HL-60 (cell line): ENCODE data around the gene LRRC42.

Experiments used
- GABPA ChIP-seq: IDR thresholded peaks from 2 replicates; pipeline ENCODE4 v1.6.1; 2012; ENCODE audit warnings: low read depth
- TF ChIP-seq, protein P1 (sequence below): IDR thresholded peaks from one replicate; pipeline ENCODE4 v1.5.1; 2011; ENCODE audit warnings: low read length, control low read depth, inconsistent platforms; ENCODE audit not compliant: insufficient read depth

DNA sequence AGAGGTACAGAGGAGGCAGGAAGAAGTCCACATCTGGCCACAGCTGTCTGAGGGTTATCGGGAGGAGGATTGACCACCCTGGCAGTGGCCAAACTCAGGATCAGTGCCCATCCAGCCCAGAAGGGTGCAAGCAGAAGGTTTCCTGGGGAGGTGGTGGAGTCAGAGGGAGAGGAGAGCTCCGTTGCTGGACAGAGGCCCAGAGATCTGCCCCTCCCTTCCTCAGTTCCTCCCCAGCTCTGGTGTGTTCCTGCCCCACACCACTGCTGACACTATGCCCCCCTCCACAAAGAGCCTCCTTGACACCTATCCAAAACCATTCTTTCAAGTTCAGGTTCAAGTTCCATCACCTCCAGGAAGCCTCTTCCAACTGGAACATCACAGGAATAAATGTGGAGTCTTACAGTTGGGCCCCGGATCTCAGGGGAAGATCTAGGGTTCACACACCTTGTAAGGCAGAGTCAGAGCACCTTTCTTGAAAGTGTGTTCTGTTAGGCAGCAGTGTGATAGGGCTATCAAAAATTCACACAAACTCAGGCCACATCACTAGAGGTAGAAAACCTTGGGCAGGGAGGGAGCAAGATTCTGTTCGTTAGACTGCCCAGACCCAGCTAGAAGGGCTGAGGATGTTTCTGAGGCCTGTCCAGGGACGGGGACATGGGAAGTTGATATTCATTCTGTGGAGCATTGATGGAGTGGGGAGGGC, 64.4 kb downstream of the LRRC42 start:
- TF ChIP-seq, protein P1, sequence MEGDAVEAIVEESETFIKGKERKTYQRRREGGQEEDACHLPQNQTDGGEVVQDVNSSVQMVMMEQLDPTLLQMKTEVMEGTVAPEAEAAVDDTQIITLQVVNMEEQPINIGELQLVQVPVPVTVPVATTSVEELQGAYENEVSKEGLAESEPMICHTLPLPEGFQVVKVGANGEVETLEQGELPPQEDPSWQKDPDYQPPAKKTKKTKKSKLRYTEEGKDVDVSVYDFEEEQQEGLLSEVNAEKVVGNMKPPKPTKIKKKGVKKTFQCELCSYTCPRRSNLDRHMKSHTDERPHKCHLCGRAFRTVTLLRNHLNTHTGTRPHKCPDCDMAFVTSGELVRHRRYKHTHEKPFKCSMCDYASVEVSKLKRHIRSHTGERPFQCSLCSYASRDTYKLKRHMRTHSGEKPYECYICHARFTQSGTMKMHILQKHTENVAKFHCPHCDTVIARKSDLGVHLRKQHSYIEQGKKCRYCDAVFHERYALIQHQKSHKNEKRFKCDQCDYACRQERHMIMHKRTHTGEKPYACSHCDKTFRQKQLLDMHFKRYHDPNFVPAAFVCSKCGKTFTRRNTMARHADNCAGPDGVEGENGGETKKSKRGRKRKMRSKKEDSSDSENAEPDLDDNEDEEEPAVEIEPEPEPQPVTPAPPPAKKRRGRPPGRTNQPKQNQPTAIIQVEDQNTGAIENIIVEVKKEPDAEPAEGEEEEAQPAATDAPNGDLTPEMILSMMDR, result no peak
- no peak for TF ChIP-seq GABPA
